IMR-90 (cell line): ENCODE results near the gene ANKH. TPM values are rescaled to one million over a fixed set of nuclear protein-coding genes. Genes with fewer than 3 reads are reported as not detected.

Source experiments
- ATAC-seq: fragments of 200-7000 bp; cut with Tn5 transposase; 2 replicates; pipeline ENCODE4 v1.9.1; 2020; ENCODE audit warnings: low read depth, mild to moderate bottlenecking, moderate library complexity
- BruUV-seq: library from RNA; stranded (reverse); fragments of 400-500 nt; replicated peaks from 2 replicates; lab custom pipeline; 2021; lab: Mats Ljungman, UMichigan
- CTCF ChIA-PET: fragments of 300-600 bp; formaldehyde crosslinking; extraction: SDS; loops from one replicate; lab custom pipeline; 2021; ENCODE audit warnings: antibody characterized with exemption; lab: Yijun Ruan, JAX
- POLR2A ChIA-PET: fragments of 300-600 bp; sonication (Branson Sonifier 250); formaldehyde crosslinking; loops from one replicate; lab custom pipeline; 2022; ENCODE audit warnings: antibody characterized with exemption; ENCODE audit not compliant: unreplicated experiment; lab: Charles Lee
- DNase-seq: peaks from one replicate; pipeline ENCODE4 v3.0.0; 2013
- H2AFZ ChIP-seq: replicated peaks from 2 replicates; pipeline ENCODE3; 2013; ENCODE audit warnings: low read length, mild to moderate bottlenecking; ENCODE audit not compliant: poor library complexity
- H2AK5ac ChIP-seq: 2 replicates; pipeline ENCODE4 v1.6.1; 2013; ENCODE audit warnings: low read depth, low read length, inconsistent platforms
- H2AK9ac ChIP-seq: replicated peaks from 2 replicates; pipeline ENCODE3; 2013; ENCODE audit warnings: mild to moderate bottlenecking, low read depth, low read length, moderate library complexity; ENCODE audit not compliant: poor library complexity
- H2BK120ac ChIP-seq: 2 replicates; pipeline ENCODE4 v1.6.1; 2013; ENCODE audit warnings: low read depth, low read length, inconsistent platforms
- H2BK15ac ChIP-seq: 3 replicates; pipeline ENCODE4 v1.6.1; 2013; ENCODE audit warnings: low read depth, low read length, inconsistent platforms
- H2BK20ac ChIP-seq: 2 replicates; pipeline ENCODE4 v1.6.1; 2013; ENCODE audit warnings: low read depth, mild to moderate bottlenecking, inconsistent platforms, low read length, moderate library complexity
- H2BK5ac ChIP-seq: 2 replicates; pipeline ENCODE4 v1.6.1; 2013; ENCODE audit warnings: mild to moderate bottlenecking, low read depth, low read length, inconsistent platforms; ENCODE audit not compliant: poor library complexity, severe bottlenecking
- H3K14ac ChIP-seq: replicated peaks from 2 replicates; pipeline ENCODE4 v1.6.1; 2013; ENCODE audit warnings: low read depth, low read length, inconsistent platforms
- H3K18ac ChIP-seq: 2 replicates; pipeline ENCODE4 v1.6.1; 2013; ENCODE audit warnings: low read depth, low read length, control low read depth
- H3K23ac ChIP-seq: 2 replicates; pipeline ENCODE4 v1.6.1; 2013; ENCODE audit warnings: low read depth, low read length, inconsistent platforms
- H3K27ac ChIP-seq: 2 replicates; pipeline ENCODE4 v1.5.1; 2013; ENCODE audit warnings: mild to moderate bottlenecking, control low read depth, low read length; ENCODE audit not compliant: insufficient read depth
- H3K27me3 ChIP-seq: 2 replicates; pipeline ENCODE4 v1.6.1; 2013; ENCODE audit warnings: low read length; ENCODE audit not compliant: control insufficient read depth, insufficient read depth
- H3K36me3 ChIP-seq: 2 replicates; pipeline ENCODE4 v1.6.1; 2013; ENCODE audit warnings: low read length, mixed read lengths; ENCODE audit not compliant: control insufficient read depth, insufficient read depth
- H3K4ac ChIP-seq: 2 replicates; pipeline ENCODE4 v1.6.1; 2013; ENCODE audit warnings: low read depth, low read length, inconsistent platforms
- H3K4me1 ChIP-seq: 2 replicates; pipeline ENCODE4 v1.6.1; 2013; ENCODE audit warnings: low read length, mixed read lengths; ENCODE audit not compliant: control insufficient read depth, insufficient read depth
- H3K4me2 ChIP-seq: 2 replicates; pipeline ENCODE4 v1.6.1; 2013; ENCODE audit warnings: low read depth, mild to moderate bottlenecking, control low read depth, low read length, moderate library complexity
- H3K4me3 ChIP-seq: 2 replicates; pipeline ENCODE4 v1.5.1; 2013; ENCODE audit warnings: low read depth, mild to moderate bottlenecking, control low read depth, low read length, moderate library complexity; ENCODE audit not compliant: insufficient read depth
- H3K56ac ChIP-seq: 2 replicates; pipeline ENCODE4 v1.6.1; 2013; ENCODE audit warnings: low read length, inconsistent platforms; ENCODE audit not compliant: insufficient read depth; ENCODE audit errors: extremely low read depth
- H3K79me1 ChIP-seq, 2 experiments: 2 replicates each; pipeline ENCODE4 v1.6.1; 2013; ENCODE audit warnings: low read length in 2 of 2, inconsistent platforms in 1 of 2, low read depth in 1 of 2
- H3K9ac ChIP-seq: 2 replicates; pipeline ENCODE4 v1.6.1; 2013; ENCODE audit warnings: low read depth, low read length, control low read depth
- H3K9me1 ChIP-seq: 2 replicates; pipeline ENCODE4 v1.6.1; 2013; ENCODE audit warnings: low read length, inconsistent platforms; ENCODE audit not compliant: insufficient read depth
- H3K9me3 ChIP-seq: 2 replicates; pipeline ENCODE4 v1.6.1; 2013; ENCODE audit warnings: low read length; ENCODE audit not compliant: control insufficient read depth, insufficient read depth
- H4K20me1 ChIP-seq: 2 replicates; pipeline ENCODE4 v1.6.1; 2013; ENCODE audit warnings: low read length, inconsistent platforms; ENCODE audit not compliant: insufficient read depth
- H4K5ac ChIP-seq: 2 replicates; pipeline ENCODE4 v1.6.1; 2013; ENCODE audit warnings: mild to moderate bottlenecking, low read depth, low read length, control low read depth
- H4K8ac ChIP-seq, 2 experiments: 2 replicates each; pipeline ENCODE4 v1.6.1; 2013; ENCODE audit warnings: low read depth in 2 of 2, low read length in 2 of 2, control low read depth in 1 of 2, inconsistent platforms in 1 of 2
- H4K91ac ChIP-seq: 2 replicates; pipeline ENCODE4 v1.6.1; 2013; ENCODE audit warnings: low read depth, low read length, inconsistent platforms; ENCODE audit not compliant: insufficient read depth
- BHLHE40 ChIP-seq: fragments of 150-350 bp; IDR thresholded peaks from 2 replicates; pipeline ENCODE4 v1.6.1; 2016; ENCODE audit warnings: mild to moderate bottlenecking, low read depth, low read length
- CEBPB ChIP-seq: IDR thresholded peaks from 2 replicates; pipeline ENCODE4 v1.6.1; 2012; ENCODE audit warnings: low read depth, low read length, improper control_type of control experiment
- CHD1 ChIP-seq: IDR thresholded peaks from 2 replicates; pipeline ENCODE4 v1.6.1; 2012; ENCODE audit warnings: low read depth, low read length, improper control_type of control experiment
- ELK1 ChIP-seq: fragments of 150-350 bp; IDR thresholded peaks from 2 replicates; pipeline ENCODE4 v1.6.1; 2016; ENCODE audit warnings: low read depth, mild to moderate bottlenecking, low read length, moderate library complexity, borderline replicate concordance
- FOS ChIP-seq: fragments of 150-350 bp; IDR thresholded peaks from 2 replicates; pipeline ENCODE4 v1.6.1; 2016; ENCODE audit warnings: low read depth, low read length
- MAFK ChIP-seq: IDR thresholded peaks from 2 replicates; pipeline ENCODE4 v1.6.1; 2012; ENCODE audit warnings: low read depth, low read length, improper control_type of control experiment
- MXI1 ChIP-seq: IDR thresholded peaks from 2 replicates; pipeline ENCODE4 v1.6.1; 2012; ENCODE audit warnings: low read depth, mild to moderate bottlenecking, low read length, moderate library complexity, borderline replicate concordance
- NFE2L2 ChIP-seq: fragments of 150-350 bp; IDR thresholded peaks from 2 replicates; pipeline ENCODE4 v1.6.1; 2016; ENCODE audit warnings: low read depth, mild to moderate bottlenecking, low read length
- POLR2A ChIP-seq: IDR thresholded peaks from 2 replicates; pipeline ENCODE4 v1.6.1; 2012; ENCODE audit warnings: mild to moderate bottlenecking, low read depth, low read length
- RAD21 ChIP-seq: IDR thresholded peaks from 2 replicates; pipeline ENCODE4 v1.6.1; 2012; ENCODE audit warnings: low read length, improper control_type of control experiment
- RCOR1 ChIP-seq: IDR thresholded peaks from 2 replicates; pipeline ENCODE4 v1.6.1; 2012; ENCODE audit warnings: mild to moderate bottlenecking, low read length, improper control_type of control experiment; ENCODE audit not compliant: insufficient replicate concordance
- RFX5 ChIP-seq: IDR thresholded peaks from 2 replicates; pipeline ENCODE4 v1.8.0; 2012; ENCODE audit warnings: low read depth, mild to moderate bottlenecking, low read length, moderate library complexity
- SMC3 ChIP-seq: fragments of 150-350 bp; IDR thresholded peaks from 2 replicates; pipeline ENCODE4 v1.6.1; 2016; ENCODE audit warnings: low read depth, mild to moderate bottlenecking, antibody characterized with exemption, low read length, moderate library complexity
- WGBS, 2 experiments: methylation state at CpG; one replicate each; pipeline versions ENCODE4 v1.1.5 to v1.1.7; 2013; ENCODE audit warnings: missing lambda C conversion rate in 2 of 2; ENCODE audit not compliant: insufficient read length in 1 of 2; ENCODE audit errors: extremely low coverage in 2 of 2; 5-methylcytosine and 5-hydroxymethylcytosine counted together
- dilution Hi-C: fragments of 300-500 bp; cut with HindIII; formaldehyde crosslinking; loops from one replicate; pipeline ENCODE4 v1.14.3; 2018; ENCODE audit warnings: low sequenced_read_pairs; ENCODE audit not compliant: unreplicated experiment
- in situ Hi-C: fragments of 300-500 bp; cut with MboI; formaldehyde crosslinking; loops from 3 replicates; pipeline ENCODE4 v1.14.3; 2019; ENCODE audit warnings: low sequenced_read_pairs, inconsistent platforms, mixed read lengths
- intact Hi-C: fragments of 100-400 bp; cut with micrococcal nuclease; formaldehyde crosslinking; loops from 2 replicates; pipeline ENCODE4 v1.10.0; 2022
- polyA plus RNA-seq, 3 experiments: library from polyadenylated mRNA; depleted of rRNA; stranded (reverse); fragments of >200 nt; gene quantifications; 2 replicates each; pipeline ENCODE4 v1.2.3, GENCODE V29; 2012; ENCODE audit warnings: low replicate concordance in 1 of 3
- total RNA-seq: library from RNA; depleted of rRNA; stranded (reverse); fragments of >200 nt; gene quantifications from 2 replicates; pipeline ENCODE4 v1.2.3, GENCODE V29; 2012
- TF ChIP-seq, protein P1 (sequence below): conservative IDR thresholded peaks from 2 replicates; pipeline ENCODE4 v1.5.1; 2012; ENCODE audit warnings: mild to moderate bottlenecking, low read depth, low read length, improper control_type of control experiment
- TF ChIP-seq, protein P2 (sequence below): fragments of 150-350 bp; IDR thresholded peaks from 2 replicates; pipeline ENCODE4 v1.6.1; 2017; ENCODE audit warnings: mild to moderate bottlenecking, antibody characterized with exemption, low read length, low read depth

The ANKH gene
- total and polyA plus RNA-seq, 2 of the 4 experiments (the other 2 are of a cell fraction): 5.2 to 17.2 TPM

- ChIA-PET POLR2A (no interaction called here), CTCF (no interaction called here)
- Histone ChIP-seq H2AK5ac (no peak overlapping the region), H2AK9ac (no peak overlapping the region), H3K9ac (no peak overlapping the region), H3K27me3 (no peaks in the 10 kb centered on the region), H2BK120ac (no peak overlapping the region), H2BK15ac (no peak overlapping the region), H4K20me1 (no peaks in the 10 kb centered on the region), H4K5ac (no peak overlapping the region), H3K4me2 (no peak overlapping the region), H3K9me3 (no peaks in the 10 kb centered on the region), H3K4me1 (no peaks in the 10 kb centered on the region), H3K36me3 (peaks cover 1% of the 10 kb centered on the region; the same call in 1 of the 2 replicates), H2BK20ac (no peak overlapping the region), H4K8ac (no peak overlapping the region), H4K91ac (no peak overlapping the region), H3K79me1 (no peaks in the 10 kb centered on the region; a peak in 1 of 4 replicates), H3K27ac (no peak overlapping the region), H3K56ac (no peak overlapping the region), H3K4me3 (no peak overlapping the region), H2BK5ac (no peak overlapping the region), H3K14ac (no peak overlapping the region), H2AFZ (no peak overlapping the region), H3K9me1 (peaks cover 14% of the 10 kb centered on the region; the same call in 1 of the 2 replicates), H3K18ac (no peak overlapping the region), H3K23ac (no peak overlapping the region), H3K4ac (no peak overlapping the region)
- no TSS peak for BruUV-seq
- intact Hi-C loops (no loop called here), dilution Hi-C loops (no loop called here), in situ Hi-C loops (no loop called here)
- ATAC-seq (no peak), DNase-seq (no peak)
- 83% methylated on average over 1 of the region's 6 CpGs; no CpG with 5 or more reads in 1 of the 2 experiments for WGBS, 2 experiments
- no peak for TF ChIP-seq ELK1
- TF ChIP-seq, protein P1, sequence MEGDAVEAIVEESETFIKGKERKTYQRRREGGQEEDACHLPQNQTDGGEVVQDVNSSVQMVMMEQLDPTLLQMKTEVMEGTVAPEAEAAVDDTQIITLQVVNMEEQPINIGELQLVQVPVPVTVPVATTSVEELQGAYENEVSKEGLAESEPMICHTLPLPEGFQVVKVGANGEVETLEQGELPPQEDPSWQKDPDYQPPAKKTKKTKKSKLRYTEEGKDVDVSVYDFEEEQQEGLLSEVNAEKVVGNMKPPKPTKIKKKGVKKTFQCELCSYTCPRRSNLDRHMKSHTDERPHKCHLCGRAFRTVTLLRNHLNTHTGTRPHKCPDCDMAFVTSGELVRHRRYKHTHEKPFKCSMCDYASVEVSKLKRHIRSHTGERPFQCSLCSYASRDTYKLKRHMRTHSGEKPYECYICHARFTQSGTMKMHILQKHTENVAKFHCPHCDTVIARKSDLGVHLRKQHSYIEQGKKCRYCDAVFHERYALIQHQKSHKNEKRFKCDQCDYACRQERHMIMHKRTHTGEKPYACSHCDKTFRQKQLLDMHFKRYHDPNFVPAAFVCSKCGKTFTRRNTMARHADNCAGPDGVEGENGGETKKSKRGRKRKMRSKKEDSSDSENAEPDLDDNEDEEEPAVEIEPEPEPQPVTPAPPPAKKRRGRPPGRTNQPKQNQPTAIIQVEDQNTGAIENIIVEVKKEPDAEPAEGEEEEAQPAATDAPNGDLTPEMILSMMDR: no peak
- TF ChIP-seq MXI1: no peak
- TF ChIP-seq SMC3: no peak
- no peak for TF ChIP-seq CEBPB
- TF ChIP-seq RFX5: no peak
- no peak for TF ChIP-seq MAFK
- TF ChIP-seq CHD1: no peak
- no peak for TF ChIP-seq POLR2A
- TF ChIP-seq RAD21: no peak
- no peak for TF ChIP-seq NFE2L2
- TF ChIP-seq, protein P2, sequence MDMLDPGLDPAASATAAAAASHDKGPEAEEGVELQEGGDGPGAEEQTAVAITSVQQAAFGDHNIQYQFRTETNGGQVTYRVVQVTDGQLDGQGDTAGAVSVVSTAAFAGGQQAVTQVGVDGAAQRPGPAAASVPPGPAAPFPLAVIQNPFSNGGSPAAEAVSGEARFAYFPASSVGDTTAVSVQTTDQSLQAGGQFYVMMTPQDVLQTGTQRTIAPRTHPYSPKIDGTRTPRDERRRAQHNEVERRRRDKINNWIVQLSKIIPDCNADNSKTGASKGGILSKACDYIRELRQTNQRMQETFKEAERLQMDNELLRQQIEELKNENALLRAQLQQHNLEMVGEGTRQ: no peak
- no peak for TF ChIP-seq BHLHE40
- TF ChIP-seq RCOR1: no peak
- TF ChIP-seq FOS: no peak
Observed at GRCh38 chr5:14759744-14760547, 111.6 kb downstream of the ANKH start.
